C4-2B (cell line): Measurements from ENCODE around the gene FGF19.
A peak's percentile ranks its signal among the peaks of the same experiment; 100 is the strongest.

Source experiments
- H3K27ac ChIP-seq: fragments of 450-650 bp; 2 replicates; pipeline ENCODE4 v1.5.1; 2017
- CTCF ChIP-seq: fragments of 450-650 bp; conservative IDR thresholded peaks from 2 replicates; pipeline ENCODE4 v1.5.1; 2017; ENCODE audit warnings: mild to moderate bottlenecking
- ZFX ChIP-seq: fragments of 450-650 bp; IDR thresholded peaks from 2 replicates; pipeline ENCODE4 v1.6.1; 2017

FGF19 gene

DNA sequence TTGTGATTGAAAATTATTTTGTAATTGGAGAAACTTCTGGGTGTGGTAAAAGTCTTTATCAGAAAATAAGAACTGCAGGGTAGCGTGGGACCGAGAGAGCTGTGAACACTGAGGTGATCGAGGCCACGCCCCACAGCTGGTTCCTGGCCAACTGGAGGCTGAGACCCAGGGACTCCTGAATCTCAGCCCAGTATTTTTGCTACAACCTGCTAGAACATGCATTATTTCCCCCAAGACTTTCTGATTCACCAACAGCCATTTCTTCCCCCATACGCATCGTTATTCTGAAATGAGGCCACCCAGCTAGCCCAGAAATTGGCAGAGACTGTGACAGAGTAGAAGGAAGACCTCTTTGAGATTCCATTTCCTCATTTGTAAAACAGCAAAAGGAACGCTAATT is 3.4 kb upstream of the FGF19 start:
- TF ChIP-seq ZFX (no peak), CTCF (no peak)
- H3K27ac ChIP-seq, result no peak overlapping the region

GRCh38 chr11:69705901-69706787 is 2.3 kb upstream of the FGF19 start:
- no peak for TF ChIP-seq CTCF
- no peak for TF ChIP-seq ZFX
- H3K27ac ChIP-seq, result no peak overlapping the region

DNA sequence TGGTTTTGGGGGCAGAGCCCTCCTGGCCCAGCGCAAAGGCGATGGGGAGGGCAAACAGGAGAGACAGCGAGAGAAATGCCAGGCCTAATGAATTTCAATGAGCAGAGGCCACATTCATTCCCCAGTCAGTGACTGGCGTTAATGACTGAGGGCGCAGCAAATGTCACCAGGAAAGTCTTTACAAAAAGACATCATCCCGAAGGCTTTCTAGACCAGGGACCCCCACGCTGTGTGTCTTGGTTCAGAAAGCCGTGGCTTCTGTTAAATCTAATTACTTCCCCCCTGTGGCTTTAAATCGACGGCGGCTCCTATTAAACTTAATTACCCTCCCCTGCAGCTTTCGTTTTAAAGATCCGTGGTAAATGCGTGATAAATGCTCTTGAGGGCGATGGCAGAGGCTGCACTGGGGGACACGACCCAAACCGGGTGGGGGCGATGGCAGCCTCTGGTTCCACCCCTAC is 1.6 kb upstream of the FGF19 start:
- no peak for TF ChIP-seq ZFX
- no peak for TF ChIP-seq CTCF
- no peak overlapping the region for H3K27ac ChIP-seq

GRCh38 chr11:69704508-69705253 is 859 bp upstream of the FGF19 start:
- no peak for TF ChIP-seq ZFX
- TF ChIP-seq CTCF, result peak; percentile 88
- H3K27ac ChIP-seq, result no peak overlapping the region

DNA sequence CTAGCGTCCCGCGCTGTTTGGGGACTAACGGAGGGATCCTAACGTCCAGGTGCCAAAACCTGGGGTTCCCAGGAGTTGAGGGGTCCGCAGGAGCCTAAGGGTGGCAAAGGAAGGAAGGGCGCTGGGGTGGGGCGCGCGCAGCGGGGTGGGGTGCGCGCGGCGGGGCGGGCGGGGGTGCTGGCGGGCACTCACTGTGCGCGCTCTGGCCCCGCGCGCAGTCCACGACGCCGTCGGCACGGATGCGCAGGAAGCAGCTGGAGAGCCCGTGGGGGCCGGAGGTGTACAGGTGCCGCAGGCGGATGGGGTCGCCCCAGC is 412 bp downstream of the FGF19 start:
- no peak overlapping the region for H3K27ac ChIP-seq
- no peak for TF ChIP-seq ZFX
- TF ChIP-seq CTCF, result no peak

- no peak overlapping the region for H3K27ac ChIP-seq
- TF ChIP-seq ZFX, result no peak
- TF ChIP-seq CTCF, result no peak
Observed at GRCh38 chr11:69702769-69703452, 911 bp downstream of the FGF19 start.

DNA sequence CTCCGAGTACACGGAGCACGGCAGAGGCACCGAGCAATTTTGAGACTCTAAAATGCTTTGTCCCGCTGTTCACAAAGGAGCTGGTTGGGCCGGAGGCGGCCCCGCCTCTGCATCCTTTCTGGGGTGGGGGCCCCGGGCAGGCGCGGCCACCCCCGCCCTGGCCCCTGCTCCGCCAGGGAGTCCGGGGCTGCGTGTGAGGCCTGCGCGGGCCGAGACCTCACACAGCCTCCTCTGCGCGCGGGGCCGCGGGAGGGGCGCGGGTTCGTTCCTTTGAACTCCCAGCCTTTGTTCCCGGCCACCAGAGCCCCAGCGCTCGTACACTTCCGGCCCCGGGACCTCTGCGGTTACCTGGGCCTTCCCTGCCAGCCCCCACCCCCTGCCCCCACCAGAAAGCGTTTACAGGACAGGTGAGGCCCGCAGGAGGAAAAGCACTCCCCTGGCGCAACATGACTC is 1.6 kb downstream of the FGF19 start:
- H3K27ac ChIP-seq, result no peak overlapping the region

More for the DNA sequence above, 1.6 kb downstream of the FGF19 start:
- TF ChIP-seq CTCF (no peak), ZFX (no peak)
